Endodermal cell (in vitro differentiated cells): ENCODE data around the gene DYNC2H1. TPM values are rescaled to one million over a fixed set of nuclear protein-coding genes. Genes with fewer than 3 reads are reported as not detected.

Experiments used
- DNase-seq: peaks from one replicate; pipeline ENCODE4 v3.0.0-alpha.2; 2017
- H3K27ac ChIP-seq: 2 replicates; pipeline ENCODE4 v1.5.1; 2013; ENCODE audit warnings: mild to moderate bottlenecking, low read depth, low read length, moderate library complexity
- H3K27me3 ChIP-seq: 2 replicates; pipeline ENCODE4 v1.6.1; 2013; ENCODE audit warnings: mild to moderate bottlenecking, low read length, moderate library complexity; ENCODE audit not compliant: insufficient read depth, control insufficient read depth, poor library complexity, severe bottlenecking
- H3K36me3 ChIP-seq: 2 replicates; pipeline ENCODE4 v1.7.0; 2013; ENCODE audit warnings: mild to moderate bottlenecking, low read length, moderate library complexity; ENCODE audit not compliant: control insufficient read depth, insufficient read depth
- H3K4me1 ChIP-seq: one replicate; pipeline ENCODE4 v1.7.0; 2013; ENCODE audit warnings: low read length; ENCODE audit not compliant: control insufficient read depth, insufficient read depth
- H3K4me3 ChIP-seq: 2 replicates; pipeline ENCODE4 v1.5.1; 2013; ENCODE audit warnings: mild to moderate bottlenecking, low read length, moderate library complexity
- H3K9ac ChIP-seq: 2 replicates; pipeline ENCODE4 v1.6.1; 2013; ENCODE audit warnings: mild to moderate bottlenecking, low read length, moderate library complexity; ENCODE audit not compliant: poor library complexity, severe bottlenecking; ENCODE audit errors: extremely low read depth
- H3K9me3 ChIP-seq: 2 replicates; pipeline ENCODE4 v1.6.1; 2013; ENCODE audit warnings: mild to moderate bottlenecking, low read length, moderate library complexity; ENCODE audit not compliant: control insufficient read depth
- H3K27ac Mint-ChIP-seq: 2 replicates; pipeline ENCODE4 v1.8.0; 2020; ENCODE audit warnings: mixed read lengths
- H3K27me3 Mint-ChIP-seq: 2 replicates; pipeline ENCODE4 v1.8.0; 2021; ENCODE audit warnings: mild to moderate bottlenecking, mixed read lengths; ENCODE audit not compliant: insufficient read depth
- H3K36me3 Mint-ChIP-seq: 2 replicates; pipeline ENCODE4 v1.8.0; 2020; ENCODE audit warnings: low read depth, mixed read lengths
- H3K4me1 Mint-ChIP-seq: 2 replicates; pipeline ENCODE4 v1.8.0; 2020; ENCODE audit warnings: mixed read lengths
- H3K4me3 Mint-ChIP-seq: 2 replicates; pipeline ENCODE4 v1.8.0; 2020; ENCODE audit warnings: mild to moderate bottlenecking, moderate library complexity, mixed read lengths
- H3K9me3 Mint-ChIP-seq: 2 replicates; pipeline ENCODE4 v1.8.0; 2020; ENCODE audit warnings: mild to moderate bottlenecking, mixed read lengths
- CTCF ChIP-seq: fragments of 200-600 bp; sonication (generic); conservative IDR thresholded peaks from 2 replicates; pipeline ENCODE4 v1.5.0; 2021; ENCODE audit warnings: antibody characterized with exemption, mild to moderate bottlenecking
- WGBS, 2 experiments: methylation state at CpG; one replicate each; pipeline versions ENCODE4 v1.1.5 to v1.1.7; 2013; ENCODE audit warnings: missing lambda C conversion rate in 2 of 2, mixed read lengths in 1 of 2; ENCODE audit not compliant: insufficient coverage in 1 of 2, insufficient read length in 1 of 2; 5-methylcytosine and 5-hydroxymethylcytosine counted together
- total RNA-seq, 2 donors: library from RNA; stranded (reverse); fragmentation: NEBNext Ultra II Directional in 1 of 2; extraction: Animal tissue kit (Norgen Biotek cat#: 25700) in 1 of 2; gene quantifications; 2 replicates in 1 of 2; 3 replicates in 1 of 2; pipeline ENCODE4 v1.2.1, GENCODE V29; 2021

DYNC2H1 gene
- total RNA-seq, 2 donors from 2014 or later = 21.1 to 31.9 TPM

- peaks cover 48% of the 10 kb centered on the region for H3K9me3 Mint-ChIP-seq
- Histone ChIP-seq H3K4me1 (no peaks in the 10 kb centered on the region), H3K9me3 (peaks cover 50% of the 10 kb centered on the region), H3K27ac (no peak overlapping the region), H3K9ac (no peak overlapping the region), H3K4me3 (no peak overlapping the region), H3K36me3 (peaks cover 33% of the 10 kb centered on the region), H3K27me3 (no peaks in the 10 kb centered on the region)
- no peak overlapping the region for H3K27ac Mint-ChIP-seq
- H3K4me1 Mint-ChIP-seq = no peaks in the 10 kb centered on the region
- DNase-seq = no peak
- H3K27me3 Mint-ChIP-seq = no peaks in the 10 kb centered on the region
- H3K4me3 Mint-ChIP-seq = no peak overlapping the region
- H3K36me3 Mint-ChIP-seq = peaks cover 51% of the 10 kb centered on the region
- TF ChIP-seq CTCF = no peak
- WGBS, 2 experiments = 85 to 100% methylated on average over 1 of the region's 1 CpG
These were observed 185.3 kb downstream of the DYNC2H1 start for GRCh38 chr11:103294516-103294915.

GRCh38 chr11:103295704-103296103, 186.5 kb downstream of the DYNC2H1 start:
- Histone ChIP-seq H3K4me1 (no peaks in the 10 kb centered on the region), H3K27me3 (no peaks in the 10 kb centered on the region), H3K4me3 (no peak overlapping the region), H3K9me3 (peaks cover 50% of the 10 kb centered on the region), H3K9ac (no peak overlapping the region), H3K36me3 (peaks cover 33% of the 10 kb centered on the region), H3K27ac (no peak overlapping the region)
- H3K27me3 Mint-ChIP-seq = no peaks in the 10 kb centered on the region
- no peaks in the 10 kb centered on the region for H3K4me1 Mint-ChIP-seq
- no peak for TF ChIP-seq CTCF
- peaks cover 48% of the 10 kb centered on the region for H3K9me3 Mint-ChIP-seq
- no peak overlapping the region for H3K4me3 Mint-ChIP-seq
- 96% methylated on average over 3 to 4 of the region's 5 CpGs for WGBS, 2 experiments
- DNase-seq = no peak
- no peak overlapping the region for H3K27ac Mint-ChIP-seq
- H3K36me3 Mint-ChIP-seq = peaks cover 47% of the 10 kb centered on the region

- peaks cover 33% of the 10 kb centered on the region for H3K36me3 ChIP-seq
- H3K9me3 ChIP-seq = peaks cover 35% of the 10 kb centered on the region
- peaks cover 40% of the 10 kb centered on the region for H3K9me3 Mint-ChIP-seq
- no peak for TF ChIP-seq CTCF
- peaks cover 37% of the 10 kb centered on the region for H3K36me3 Mint-ChIP-seq
- H3K4me3 Mint-ChIP-seq = no peak overlapping the region
- whole genome bisulfite sequencing, 2 experiments = 92 to 94% methylated on average over 2 to 3 of the region's 3 CpGs
- no peak overlapping the region for H3K27ac Mint-ChIP-seq
- no peaks in the 10 kb centered on the region for H3K27me3 ChIP-seq
- H3K4me1 ChIP-seq = no peaks in the 10 kb centered on the region
- H3K27ac ChIP-seq = no peak overlapping the region
- no peak overlapping the region for H3K4me3 ChIP-seq
- H3K9ac ChIP-seq = no peak overlapping the region
- H3K27me3 Mint-ChIP-seq = no peaks in the 10 kb centered on the region
- DNase-seq = no peak
- H3K4me1 Mint-ChIP-seq = no peaks in the 10 kb centered on the region
These were observed 188.7 kb downstream of the DYNC2H1 start for GRCh38 chr11:103297900-103298299.
